Measurements from ENCODE around the gene MDFI.

MDFI gene, protein sequence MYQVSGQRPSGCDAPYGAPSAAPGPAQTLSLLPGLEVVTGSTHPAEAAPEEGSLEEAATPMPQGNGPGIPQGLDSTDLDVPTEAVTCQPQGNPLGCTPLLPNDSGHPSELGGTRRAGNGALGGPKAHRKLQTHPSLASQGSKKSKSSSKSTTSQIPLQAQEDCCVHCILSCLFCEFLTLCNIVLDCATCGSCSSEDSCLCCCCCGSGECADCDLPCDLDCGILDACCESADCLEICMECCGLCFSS

GRCh38 chr6:41638002-41638934, at the start of gene MDFI:
MDFI (plus strand) TSS chr6:41638468; CDS start chr6:41638750, 282 bp downstream.
- no peak for DNase-seq

GRCh38 chr6:41589223-41589622, 49.0 kb upstream of the MDFI start:
- DNase-seq: no peak

DNA sequence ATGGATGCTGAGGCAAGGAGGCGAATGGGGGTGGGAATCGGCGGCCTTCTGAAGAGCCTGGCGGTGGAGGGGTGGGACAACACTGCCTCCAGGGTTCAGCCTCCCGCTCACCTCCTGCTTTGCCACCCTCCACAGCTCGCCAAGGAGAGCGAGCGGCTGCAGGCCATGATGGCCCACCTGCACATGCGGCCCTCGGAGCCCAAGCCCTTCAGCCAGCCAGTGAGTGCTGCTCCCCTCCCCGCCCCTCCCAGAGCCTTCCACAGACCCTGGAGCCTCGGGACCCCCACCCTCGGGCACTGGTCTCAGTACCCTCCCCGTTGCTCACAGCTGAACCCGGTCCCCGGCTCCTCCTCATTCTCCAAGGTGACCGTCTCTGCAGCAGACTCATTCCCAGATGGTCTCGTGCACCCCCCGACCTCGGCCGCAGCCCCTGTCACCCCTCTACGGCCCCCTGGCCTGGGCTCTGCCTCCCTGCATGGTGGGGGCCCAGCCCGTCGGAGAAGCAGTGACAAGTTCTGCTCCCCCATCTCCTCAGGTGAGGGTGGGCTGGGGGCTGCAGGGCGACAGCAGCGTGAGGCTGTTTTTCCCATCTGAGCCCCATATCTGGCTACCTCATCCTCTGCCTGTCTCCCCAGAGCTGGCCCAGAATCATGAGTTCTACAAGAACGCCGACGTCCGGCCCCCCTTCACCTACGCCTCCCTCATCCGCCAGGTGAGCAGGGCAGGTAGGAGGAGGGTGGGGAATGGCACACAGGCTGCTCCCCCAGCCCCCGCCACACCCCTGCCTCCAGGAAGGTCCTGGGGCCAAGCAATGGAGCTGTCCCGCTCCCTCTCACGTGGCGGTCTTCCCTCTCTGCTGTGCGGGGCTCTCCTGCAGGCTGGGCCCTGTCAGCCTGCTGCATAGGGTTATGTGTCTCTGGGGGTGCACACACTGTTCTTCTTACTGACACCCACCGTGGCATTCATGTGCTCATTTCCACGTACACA, 48.3 kb upstream of the MDFI start:
- DNase-seq: no peak

- DNase-seq: no peak
These were observed 47.1 kb upstream of the MDFI start for GRCh38 chr6:41591122-41591521.

DNA sequence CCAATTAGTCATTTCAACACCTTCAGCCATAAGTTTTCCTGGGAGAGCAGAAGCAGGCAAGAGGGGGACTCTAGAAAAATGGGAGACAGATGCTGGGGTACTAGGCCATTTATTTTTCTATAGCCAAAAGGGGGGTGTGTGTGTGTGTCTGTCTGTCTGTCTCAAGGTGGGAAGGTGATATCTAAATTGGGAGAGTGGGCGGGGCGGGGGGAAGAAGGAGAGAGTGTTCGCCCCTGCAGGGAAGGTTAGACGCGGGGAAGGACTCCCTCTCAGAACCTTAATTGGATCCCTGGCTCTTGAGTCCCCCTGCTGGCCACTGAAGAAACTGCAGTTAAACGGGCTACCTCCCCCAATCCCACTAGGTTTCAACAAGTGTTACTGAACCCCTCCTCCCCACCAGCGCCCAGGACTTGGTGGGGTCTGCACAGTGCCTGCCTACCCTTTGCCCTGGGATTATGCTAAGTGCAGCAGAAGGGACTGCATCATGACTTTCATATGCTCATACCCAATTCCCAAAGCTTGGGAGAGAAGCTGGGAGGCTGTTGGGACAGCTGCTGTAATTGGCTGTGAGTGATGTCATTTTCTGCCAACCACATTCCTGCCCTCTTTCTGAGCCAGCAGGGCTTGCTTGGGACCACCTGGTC, 46.3 kb upstream of the MDFI start:
- peak; percentile 63 for DNase-seq

DNA sequence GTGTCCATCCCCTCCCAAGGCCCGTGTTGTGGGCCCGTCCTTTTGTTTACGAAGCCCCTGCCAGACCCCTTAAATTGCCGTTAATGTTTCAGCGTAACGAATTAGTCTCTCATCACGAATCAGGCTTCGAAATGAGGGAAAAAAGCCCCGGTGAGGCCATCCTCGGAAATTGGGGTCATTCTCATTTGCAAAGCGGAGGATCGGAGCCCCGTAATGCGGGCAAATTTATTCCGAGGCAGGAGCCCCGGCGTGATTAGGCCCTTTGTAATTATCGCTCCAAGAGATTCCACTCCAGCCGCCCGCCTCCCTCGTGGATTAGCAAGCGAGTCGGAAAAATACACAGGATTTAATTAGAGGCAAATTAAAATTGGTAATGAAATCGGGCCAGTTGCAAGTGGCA, 44.9 kb upstream of the MDFI start:
- no peak for DNase-seq

DNA sequence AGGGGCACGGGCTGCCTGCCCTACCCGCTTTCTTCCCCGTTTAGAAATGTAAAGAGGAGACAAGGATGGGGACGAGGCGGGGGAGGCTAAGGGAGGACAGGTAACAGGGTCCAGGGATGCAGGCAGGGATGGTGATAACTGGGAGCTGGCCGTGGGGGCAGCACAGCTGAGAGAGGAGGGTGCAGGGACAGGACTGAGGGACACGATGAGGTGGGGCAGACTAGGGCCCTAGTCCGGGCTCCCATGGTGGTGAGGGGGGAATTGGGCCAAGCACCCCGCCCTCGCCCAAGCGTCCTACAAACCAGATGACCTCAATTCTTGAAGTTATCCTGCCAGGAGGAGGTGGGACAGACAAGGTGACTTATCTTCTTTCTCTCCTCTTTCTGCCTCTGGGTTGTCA, 44.4 kb upstream of the MDFI start:
- no peak for DNase-seq

GRCh38 chr6:41594326-41594725, 43.9 kb upstream of the MDFI start:
- no peak for DNase-seq

DNA sequence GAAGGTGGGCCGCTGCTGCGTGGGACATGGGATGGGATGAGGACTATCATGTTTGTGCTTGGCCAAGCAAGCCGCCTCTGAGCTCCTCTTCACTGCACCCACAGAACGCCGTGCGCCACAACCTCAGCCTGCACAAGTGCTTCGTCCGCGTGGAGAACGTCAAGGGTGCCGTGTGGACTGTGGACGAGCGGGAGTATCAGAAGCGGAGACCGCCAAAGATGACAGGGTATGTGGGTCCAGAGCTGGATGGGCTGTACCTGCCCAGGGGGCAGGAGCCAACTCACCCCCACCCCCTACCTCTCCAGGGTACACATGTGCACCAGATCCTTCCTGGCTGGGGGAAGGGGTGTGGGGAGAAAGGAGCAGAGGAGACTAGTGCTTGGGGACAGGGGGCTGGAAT, 43.5 kb upstream of the MDFI start:
- DNase-seq: no peak

DNA sequence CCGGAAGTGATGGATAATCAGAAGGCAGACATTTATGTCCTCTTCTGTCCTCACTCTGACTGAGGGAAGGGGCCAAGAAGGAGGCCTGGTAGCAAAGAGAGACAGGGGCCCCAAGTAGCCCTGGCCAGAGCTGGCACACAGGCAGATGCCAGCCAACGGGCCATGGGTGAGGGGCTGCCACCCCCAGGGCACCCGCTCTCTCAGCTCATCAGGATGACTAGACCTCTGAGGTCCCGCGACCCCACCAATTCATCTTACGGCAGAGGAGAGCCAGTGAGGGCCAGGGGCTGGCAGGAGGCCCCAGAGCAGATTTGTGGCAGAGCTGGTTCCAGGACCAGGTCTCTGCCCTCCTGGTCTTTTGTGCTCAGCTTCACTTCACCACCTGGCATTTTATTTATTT, 43.1 kb upstream of the MDFI start:
- no peak for DNase-seq

DNA sequence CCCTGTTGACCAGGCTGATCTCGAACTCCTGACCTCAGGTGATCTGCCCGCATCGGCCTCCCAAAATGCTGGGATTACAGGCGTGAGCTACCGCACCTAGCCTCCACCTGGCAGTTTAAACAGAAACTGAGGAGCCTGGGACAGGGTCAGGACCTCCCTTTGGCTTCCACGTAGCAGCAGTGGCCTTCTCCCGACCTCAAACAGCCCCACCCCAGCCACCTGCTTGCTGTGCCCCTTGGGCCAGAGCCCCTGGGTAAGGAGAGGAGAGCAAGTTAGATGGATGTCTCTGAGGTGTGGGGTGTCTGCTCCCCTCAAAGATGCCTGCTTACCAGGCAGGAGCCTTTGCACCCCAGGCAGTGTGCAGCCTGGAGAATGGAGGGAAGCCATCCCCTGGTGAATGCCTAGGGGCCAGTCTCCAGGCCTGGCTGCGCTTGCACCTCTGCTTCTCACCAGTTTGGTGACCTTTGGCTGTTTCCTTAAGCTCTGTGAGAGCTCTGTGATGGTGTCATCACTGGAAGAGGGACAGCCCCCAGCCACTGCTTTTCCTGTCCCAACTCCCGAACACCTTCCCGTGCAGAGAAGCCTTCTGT, 42.1 kb upstream of the MDFI start:
- DNase-seq: no peak

GRCh38 chr6:41596807-41597206, 41.5 kb upstream of the MDFI start:
- DNase-seq: no peak

DNA sequence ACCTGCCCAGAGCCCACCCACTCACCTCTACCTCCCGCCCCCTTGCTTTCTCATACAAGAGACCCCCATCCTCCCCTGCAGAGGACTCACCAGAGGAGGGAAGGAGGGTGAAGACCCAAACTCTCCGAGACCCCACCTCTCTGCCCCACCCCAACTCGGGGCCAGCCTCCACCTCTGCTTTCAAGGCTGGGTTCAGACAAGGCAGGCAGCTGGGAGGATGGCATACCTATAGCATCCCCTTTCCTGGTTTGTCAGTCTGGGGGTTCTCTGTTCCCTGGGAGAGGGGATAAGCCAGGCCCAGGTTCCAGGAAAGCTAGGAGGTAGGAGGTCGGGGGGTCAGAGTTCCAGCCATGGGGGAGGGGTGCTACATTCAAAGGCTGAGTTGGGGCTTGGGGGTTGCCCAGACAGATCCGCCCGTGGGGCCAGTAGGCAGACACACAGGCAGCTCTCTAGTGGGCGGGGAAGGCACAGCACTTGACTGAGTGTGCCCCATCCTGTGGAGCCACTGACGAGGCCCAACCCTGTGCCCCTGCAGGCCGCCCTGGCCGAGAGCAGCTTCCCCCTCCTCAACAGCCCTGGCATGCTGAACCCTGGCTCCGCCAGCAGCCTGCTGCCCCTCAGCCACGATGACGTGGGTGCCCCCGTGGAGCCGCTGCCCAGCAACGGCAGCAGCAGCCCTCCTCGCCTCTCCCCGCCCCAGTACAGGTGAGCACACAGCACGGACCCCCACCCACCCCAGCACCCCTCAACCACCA, 40.8 kb upstream of the MDFI start:
- no peak for DNase-seq

DNA sequence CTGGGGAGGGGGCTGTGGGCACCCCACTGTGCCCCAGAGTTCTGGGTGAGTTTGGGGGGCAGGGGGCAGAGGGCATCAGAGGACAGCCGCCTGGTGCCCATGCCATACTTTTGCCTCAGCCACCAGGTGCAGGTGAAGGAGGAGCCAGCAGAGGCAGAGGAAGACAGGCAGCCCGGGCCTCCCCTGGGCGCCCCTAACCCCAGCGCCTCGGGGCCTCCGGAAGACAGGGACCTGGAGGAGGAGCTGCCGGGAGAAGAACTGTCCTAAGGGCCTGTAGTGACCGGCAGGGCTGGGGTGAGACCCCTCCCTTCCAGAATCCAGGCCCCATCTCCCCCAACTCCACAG, 39.6 kb upstream of the MDFI start:
- DNase-seq: no peak

DNA sequence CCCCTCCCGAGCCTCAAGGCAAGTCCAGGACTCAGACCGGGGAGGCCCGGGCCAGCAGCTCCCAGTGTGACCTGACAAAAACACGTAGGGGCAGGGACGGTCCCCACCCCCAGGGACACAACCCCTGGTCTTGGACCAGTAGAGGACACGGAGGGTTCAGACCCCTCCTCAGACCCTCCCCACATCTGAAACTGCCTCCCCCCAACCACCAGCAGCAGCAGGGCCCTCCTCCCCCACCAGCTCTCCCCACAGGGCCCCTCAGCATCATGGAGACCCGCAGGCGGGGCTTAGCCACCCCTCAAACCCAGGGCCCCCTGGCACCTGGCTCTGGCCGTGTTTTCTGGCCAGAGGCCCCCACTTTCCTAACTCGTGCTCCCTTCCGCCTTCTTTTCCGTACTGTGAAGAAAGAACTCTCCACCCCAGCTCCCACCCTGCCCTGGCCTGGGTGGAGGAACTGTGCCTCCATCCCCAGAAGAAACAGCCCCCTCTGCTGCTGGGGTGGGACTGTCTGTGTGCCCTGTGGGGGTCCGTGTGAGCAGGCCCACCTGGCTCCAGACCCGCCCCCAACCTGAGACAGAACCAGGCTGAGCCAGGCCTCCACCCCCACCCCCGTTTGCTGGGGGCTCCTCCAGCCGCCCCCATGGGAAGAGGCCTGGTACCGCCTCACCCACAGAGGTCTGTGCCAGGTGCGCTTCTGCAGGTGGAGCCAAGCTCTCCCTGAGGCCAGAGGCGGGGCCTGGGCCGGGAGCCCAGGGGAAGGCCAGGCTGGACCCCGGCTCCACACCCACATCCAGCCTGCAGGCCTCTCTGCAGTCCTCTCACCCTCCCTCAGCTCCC, 39.0 kb upstream of the MDFI start:
- DNase-seq: no peak

GRCh38 chr6:41599852-41600445, 38.3 kb upstream of the MDFI start:
- no peak for DNase-seq

DNA sequence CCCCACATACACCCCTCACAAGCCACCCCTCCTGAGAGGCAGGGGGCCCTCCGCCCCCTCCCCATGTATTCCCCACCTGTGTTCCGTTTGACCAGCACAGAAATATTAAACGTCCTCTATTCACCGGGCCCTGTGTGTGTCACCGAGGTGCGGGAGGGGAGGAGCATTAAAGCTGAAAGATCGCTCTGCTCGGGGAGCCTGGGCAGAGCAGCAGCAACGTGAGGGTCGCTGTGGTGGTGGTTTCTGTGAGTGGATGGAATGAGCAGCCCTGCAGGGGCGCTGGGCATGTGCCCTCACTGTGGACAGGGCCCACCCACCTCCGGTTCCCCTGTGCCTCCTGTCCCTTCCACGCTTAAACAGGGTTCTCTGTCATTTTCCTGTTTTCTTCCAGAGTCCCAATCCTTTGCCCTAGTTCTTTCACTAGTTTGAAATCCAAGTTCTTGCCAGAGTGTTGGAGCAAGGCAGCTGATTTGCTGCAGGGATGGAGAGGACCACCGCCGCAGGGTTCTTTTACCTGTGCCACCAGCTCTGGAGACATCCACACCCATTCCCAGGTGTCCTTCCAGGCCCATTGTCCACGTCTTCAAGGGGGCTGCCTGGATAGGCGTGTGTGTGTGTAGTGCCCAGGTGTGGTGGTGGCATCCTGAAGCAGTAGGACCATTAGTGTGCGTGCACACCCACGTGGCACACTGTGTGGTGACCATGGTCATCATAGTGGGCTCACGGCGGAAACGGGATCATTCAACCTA, 37.6 kb upstream of the MDFI start:
- no peak for DNase-seq

GRCh38 chr6:41601248-41601549, 37.1 kb upstream of the MDFI start:
- no peak for DNase-seq

DNA sequence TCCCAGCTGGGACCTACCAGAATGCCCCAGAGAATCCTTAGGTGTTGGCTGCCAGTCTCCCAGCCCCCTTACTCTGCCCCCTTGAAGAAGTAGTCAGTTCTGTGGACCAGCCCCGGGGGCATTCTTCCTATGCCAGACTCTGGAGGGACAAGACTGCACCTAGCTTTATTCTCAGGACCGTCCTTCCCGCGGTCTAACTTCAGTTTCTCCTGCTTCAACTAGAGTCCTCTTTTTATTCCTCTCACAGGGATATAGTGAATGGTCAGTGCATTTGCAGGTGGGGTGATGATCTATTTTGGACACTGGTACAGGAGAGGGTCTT, 35.9 kb upstream of the MDFI start:
- DNase-seq: no peak

All from activated effector memory CD4-positive, alpha-beta T cell treated with Interleukin-2 at 50 U/mL for 16 hours (primary cell).